Parathyroid adenoma (tissue), 2 donors: Measurements from ENCODE around the gene NPEPL1.

ENCODE experiments used
- H2AFZ ChIP-seq: fragments of 300-600 bp; sonication (generic); one replicate; pipeline ENCODE4 v1.7.0; 2017; ENCODE audit warnings: antibody characterized with exemption, mild to moderate bottlenecking
- H3K27ac ChIP-seq: fragments of 300-600 bp; sonication (generic); one replicate; pipeline ENCODE4 v1.7.0; 2017
- H3K27me3 ChIP-seq: fragments of 300-600 bp; sonication (generic); one replicate; pipeline ENCODE4 v1.7.0; 2017; ENCODE audit warnings: low read length; ENCODE audit not compliant: control insufficient read depth, insufficient read depth
- H3K36me3 ChIP-seq: fragments of 300-600 bp; sonication (generic); one replicate; pipeline ENCODE4 v1.7.0; 2017; ENCODE audit warnings: low read length; ENCODE audit not compliant: control insufficient read depth, insufficient read depth
- H3K4me1 ChIP-seq: fragments of 300-600 bp; sonication (generic); one replicate; pipeline ENCODE4 v1.7.0; 2017; ENCODE audit warnings: control low read depth
- H3K4me2 ChIP-seq: fragments of 300-600 bp; sonication (generic); one replicate; pipeline ENCODE4 v1.7.0; 2017; ENCODE audit warnings: low read length
- H3K4me3 ChIP-seq: fragments of 300-600 bp; sonication (generic); one replicate; pipeline ENCODE4 v1.7.0; 2017; ENCODE audit warnings: low read depth, low read length
- H3K79me2 ChIP-seq: fragments of 300-600 bp; sonication (generic); one replicate; pipeline ENCODE4 v1.7.0; 2017; ENCODE audit warnings: control low read depth
- H3K9ac ChIP-seq: fragments of 300-600 bp; sonication (generic); one replicate; pipeline ENCODE4 v1.7.0; 2017; ENCODE audit warnings: mild to moderate bottlenecking
- H3K9me3 ChIP-seq: fragments of 300-600 bp; sonication (generic); one replicate; pipeline ENCODE4 v1.7.0; 2017; ENCODE audit warnings: low read length; ENCODE audit not compliant: control insufficient read depth
- CTCF ChIP-seq: fragments of 300-600 bp; sonication (generic); IDR thresholded peaks from one replicate; pipeline ENCODE4 v1.7.0; 2017; ENCODE audit warnings: antibody characterized with exemption, mild to moderate bottlenecking
- donor health status: primary hyperparathyroidism.

Gene NPEPL1

GRCh38 chr20:58715391-58715800, 22.8 kb downstream of the NPEPL1 start:
- H3K27ac ChIP-seq: no peak overlapping the region
- H3K4me1 ChIP-seq: no peaks in the 10 kb centered on the region
- no peak for TF ChIP-seq CTCF
- H3K79me2 ChIP-seq: no peaks in the 10 kb centered on the region
- H2AFZ ChIP-seq: no peak overlapping the region
- no peak overlapping the region for H3K4me3 ChIP-seq
- no peak overlapping the region for H3K4me2 ChIP-seq
- H3K9me3 ChIP-seq: no peaks in the 10 kb centered on the region
- H3K27me3 ChIP-seq: no peaks in the 10 kb centered on the region
- H3K9ac ChIP-seq: no peak overlapping the region
- H3K36me3 ChIP-seq: no peaks in the 10 kb centered on the region

- no peak for TF ChIP-seq CTCF
- H2AFZ ChIP-seq: no peak overlapping the region
- H3K4me2 ChIP-seq: no peak overlapping the region
- no peak overlapping the region for H3K9ac ChIP-seq
- H3K79me2 ChIP-seq: no peaks in the 10 kb centered on the region
- no peaks in the 10 kb centered on the region for H3K27me3 ChIP-seq
- no peaks in the 10 kb centered on the region for H3K4me1 ChIP-seq
- H3K9me3 ChIP-seq: no peaks in the 10 kb centered on the region
- H3K4me3 ChIP-seq: no peak overlapping the region
- no peaks in the 10 kb centered on the region for H3K36me3 ChIP-seq
- H3K27ac ChIP-seq: no peak overlapping the region
These were observed 23.3 kb downstream of the NPEPL1 start for GRCh38 chr20:58715801-58716475.

- H2AFZ ChIP-seq: no peak overlapping the region
- H3K9ac ChIP-seq: no peak overlapping the region
- no peaks in the 10 kb centered on the region for H3K27me3 ChIP-seq
- no peaks in the 10 kb centered on the region for H3K36me3 ChIP-seq
- H3K9me3 ChIP-seq: no peaks in the 10 kb centered on the region
- H3K27ac ChIP-seq: no peak overlapping the region
- no peak overlapping the region for H3K4me2 ChIP-seq
- TF ChIP-seq CTCF: no peak
- no peaks in the 10 kb centered on the region for H3K79me2 ChIP-seq
- no peaks in the 10 kb centered on the region for H3K4me1 ChIP-seq
- no peak overlapping the region for H3K4me3 ChIP-seq
These were observed 24.1 kb downstream of the NPEPL1 start for GRCh38 chr20:58716476-58717277.

GRCh38 chr20:58717278-58718091, 24.9 kb downstream of the NPEPL1 start:
- no peaks in the 10 kb centered on the region for H3K9me3 ChIP-seq
- H3K4me1 ChIP-seq: no peaks in the 10 kb centered on the region
- no peaks in the 10 kb centered on the region for H3K27me3 ChIP-seq
- no peak overlapping the region for H3K9ac ChIP-seq
- no peak overlapping the region for H3K27ac ChIP-seq
- no peak overlapping the region for H3K4me2 ChIP-seq
- TF ChIP-seq CTCF: no peak
- no peaks in the 10 kb centered on the region for H3K36me3 ChIP-seq
- no peaks in the 10 kb centered on the region for H3K79me2 ChIP-seq
- no peak overlapping the region for H3K4me3 ChIP-seq
- no peak overlapping the region for H2AFZ ChIP-seq
